Activated CD8-positive, alpha-beta memory T cell treated with anti-CD3 and anti-CD28 coated beads, Interleukin-2, amount 50 U/mL, for 1 hour (primary cell): ENCODE measurements around the gene DEFB131A.
"Not testable (repeated sequence)": the region's sequence is repeated elsewhere in the genome, so short reads cannot be mapped to it uniquely, and the experiment has no call there.

Source experiments
- DNase-seq: peaks from one replicate; pipeline ENCODE4 v3.0.0-alpha.2; 2020; ENCODE audit errors: extremely low read depth

The DEFB131A gene, protein sequence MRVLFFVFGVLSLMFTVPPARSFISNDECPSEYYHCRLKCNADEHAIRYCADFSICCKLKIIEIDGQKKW

GRCh38 chr4:9444114-9444513, at the start of gene DEFB131A:
TSS of gene DEFB131A (plus strand) at chr4:9444414. CDS start at chr4:9444534, 120 bp downstream.
- not testable (repeated sequence) for DNase-seq

DNA sequence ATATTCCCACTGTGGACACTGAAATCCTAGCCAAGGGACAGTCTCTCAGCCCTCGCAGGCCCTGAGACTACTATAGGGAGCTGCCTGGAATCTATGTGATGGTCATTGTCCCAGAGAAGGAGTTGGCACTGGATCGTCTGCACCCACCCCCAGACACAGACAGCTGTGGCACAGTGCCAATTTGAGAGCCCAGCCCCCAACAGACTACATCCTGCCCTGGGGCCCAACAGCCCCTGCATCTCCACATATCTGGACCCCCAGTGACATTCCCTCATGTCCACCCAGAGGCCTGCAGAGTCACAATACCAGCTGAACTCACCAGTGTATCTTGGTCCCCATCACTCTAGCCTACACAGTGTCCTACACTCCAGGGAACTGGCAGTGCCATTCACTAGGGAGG, 38.4 kb upstream of the DEFB131A start:
- DNase-seq, result not testable (repeated sequence)

DNA sequence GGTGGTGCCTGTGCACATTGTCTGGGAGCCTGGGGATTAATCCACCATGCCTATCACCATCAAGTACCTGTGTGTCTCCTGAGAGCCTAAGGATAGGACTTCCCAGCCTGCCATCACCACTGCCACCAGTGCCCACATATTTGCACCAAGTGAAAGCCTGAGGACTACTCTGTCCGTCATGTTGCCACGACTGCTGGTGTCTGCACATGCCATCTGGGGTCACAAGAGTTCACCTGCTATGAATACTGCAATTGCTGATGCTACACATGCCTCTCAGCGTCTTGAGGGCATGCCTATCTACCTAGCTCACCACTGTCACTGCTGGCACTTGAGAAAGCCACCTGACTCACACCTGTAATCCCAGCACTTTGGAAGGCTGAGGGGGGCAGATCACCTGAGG, 37.7 kb upstream of the DEFB131A start:
- DNase-seq, result not testable (repeated sequence)

DNA sequence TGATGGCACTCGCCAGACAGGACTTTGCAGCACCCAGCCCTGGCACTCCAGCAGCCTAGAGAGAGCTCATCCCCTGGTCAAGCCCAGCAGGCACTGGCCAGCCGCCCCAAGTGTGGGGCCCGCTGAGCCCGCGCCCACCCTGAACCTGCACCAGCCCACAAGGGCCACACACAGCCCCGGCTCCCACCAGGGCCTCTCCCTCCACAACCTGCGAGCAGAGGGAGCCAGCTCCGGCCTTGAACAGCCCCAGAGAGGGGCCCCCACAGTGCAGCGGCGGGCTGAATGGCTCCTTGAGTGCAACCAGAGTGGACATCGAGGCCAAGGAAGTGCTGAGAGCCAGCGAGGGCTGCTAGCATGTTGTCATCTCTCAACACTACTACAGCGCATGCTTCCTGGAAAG, 34.4 kb upstream of the DEFB131A start:
- no peak for DNase-seq

- DNase-seq, result not testable (repeated sequence)
Observed at GRCh38 chr4:9421884-9422455, 22.2 kb upstream of the DEFB131A start.

GRCh38 chr4:9425916-9426315, 18.3 kb upstream of the DEFB131A start:
- not testable (repeated sequence) for DNase-seq

DNA sequence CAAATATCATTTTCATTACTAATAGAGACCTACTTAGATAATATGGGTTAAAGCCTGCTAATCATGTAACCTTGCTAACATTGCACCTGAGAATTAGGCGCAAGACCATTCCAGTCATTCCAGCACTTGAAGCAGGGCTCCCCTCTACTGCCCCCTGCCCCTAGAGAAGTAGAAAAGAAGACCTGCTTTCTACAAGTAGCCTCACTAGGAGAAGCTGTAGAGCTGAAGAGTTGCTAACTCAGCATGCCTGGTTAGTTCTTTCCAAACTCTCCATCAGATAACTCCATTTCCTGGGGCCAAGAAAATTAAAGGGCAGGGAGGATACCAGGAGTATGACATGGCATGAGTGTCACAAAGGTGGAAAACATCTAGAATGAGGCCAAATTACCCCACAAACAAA, 14.2 kb upstream of the DEFB131A start:
- not testable (repeated sequence) for DNase-seq

DNA sequence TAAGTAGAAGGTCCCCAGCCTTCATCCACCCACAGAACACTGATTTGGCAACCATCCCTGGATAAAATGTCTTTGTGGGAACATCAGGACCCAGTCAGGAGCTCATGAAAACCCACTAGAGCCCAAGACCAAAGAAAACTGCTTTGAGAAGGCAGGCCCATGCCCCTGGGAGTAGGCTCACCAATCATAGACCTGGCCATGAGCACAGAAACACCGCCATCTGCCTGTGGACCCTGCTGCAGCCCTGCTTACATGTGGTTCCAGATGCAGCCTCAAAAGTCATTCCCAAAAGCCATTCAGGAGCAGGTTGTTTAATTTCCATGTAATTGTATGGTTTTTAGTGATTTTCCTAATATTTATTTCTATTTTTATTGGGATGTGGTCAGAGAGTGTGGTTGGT, 10.9 kb upstream of the DEFB131A start:
- DNase-seq, result not testable (repeated sequence)

- DNase-seq, result not testable (repeated sequence)
Observed at GRCh38 chr4:9436728-9437127, 7.5 kb upstream of the DEFB131A start.

DNA sequence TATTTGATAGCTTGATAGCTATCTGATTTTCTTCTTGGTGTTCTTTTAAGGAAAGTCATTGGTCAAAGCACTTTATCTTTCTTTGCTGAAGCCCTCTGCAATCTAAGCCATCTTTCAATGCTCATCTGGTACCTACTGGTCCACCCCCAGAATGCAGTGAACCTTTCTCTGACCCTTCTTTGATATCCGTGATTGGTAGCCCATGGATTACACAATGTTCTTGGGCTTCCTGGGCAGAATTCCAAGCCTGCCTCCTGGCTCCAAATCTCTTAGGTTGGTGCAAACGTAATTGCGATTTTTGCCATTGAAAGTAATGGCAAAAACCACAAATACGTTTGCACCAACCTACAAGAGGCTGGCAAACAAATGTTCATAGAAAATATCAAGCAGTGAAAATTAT, 1.9 kb upstream of the DEFB131A start:
- DNase-seq, result not testable (repeated sequence)

GRCh38 chr4:9444681-9445080, 467 bp downstream of the DEFB131A start:
- DNase-seq, result not testable (repeated sequence)

DNA sequence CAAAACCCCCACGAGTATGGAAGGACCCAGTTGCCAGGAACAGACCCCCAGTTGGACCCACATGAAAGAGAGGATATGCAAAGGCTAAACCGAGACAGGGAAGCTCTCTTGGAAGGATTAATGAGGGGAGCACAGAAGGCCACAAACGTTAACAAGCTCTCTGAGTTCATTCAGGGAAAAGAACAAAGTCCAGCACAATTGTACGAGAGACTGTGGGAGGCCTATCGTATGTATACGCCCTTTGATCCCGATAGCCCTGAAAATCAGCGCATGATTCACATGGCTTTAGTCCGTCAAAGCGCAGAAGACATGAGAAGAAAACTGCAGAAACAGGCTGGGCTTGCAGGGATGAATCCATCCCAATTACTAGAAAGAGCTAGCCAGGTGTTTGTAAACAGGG, 8.0 kb downstream of the DEFB131A start:
- DNase-seq, result not testable (repeated sequence)

DNA sequence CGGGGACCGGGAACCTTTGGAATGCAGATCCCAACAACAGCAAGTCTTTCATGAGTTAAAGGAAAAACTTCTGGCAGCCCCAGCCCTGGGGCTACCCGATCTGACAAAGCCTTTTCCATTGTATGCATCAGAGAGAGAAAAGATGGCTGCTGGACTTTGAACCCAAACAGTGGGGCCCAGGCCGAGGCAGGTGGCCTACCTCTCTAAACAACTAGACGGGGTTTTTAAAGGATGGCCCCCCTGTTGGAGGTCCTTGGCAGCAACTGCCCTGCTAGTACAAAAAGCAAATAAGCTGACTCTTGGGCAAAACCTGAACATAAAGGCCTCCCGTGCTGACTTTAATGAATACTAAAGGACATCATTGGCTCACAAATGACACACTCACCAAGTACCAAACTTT, 10.1 kb downstream of the DEFB131A start:
- DNase-seq, result not testable (repeated sequence)

DNA sequence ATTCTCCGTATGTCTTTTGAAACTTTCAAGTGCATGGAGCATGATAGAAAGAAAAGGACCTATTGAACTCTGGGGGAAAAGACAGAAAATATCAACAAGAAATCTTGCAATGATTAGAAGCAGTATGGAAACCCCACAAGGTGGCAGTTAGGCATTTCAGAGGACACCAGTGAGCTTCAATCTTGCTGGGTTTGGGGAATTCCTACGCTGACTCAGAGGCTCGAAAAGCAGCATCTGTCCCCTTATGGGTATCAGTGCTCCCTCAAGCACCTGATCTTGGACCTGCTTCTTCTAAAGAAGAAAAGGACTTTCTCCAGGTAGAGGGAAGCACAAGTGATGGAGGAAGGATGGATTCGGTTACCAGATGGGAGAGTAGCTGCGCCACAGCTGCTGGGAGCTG, 10.8 kb downstream of the DEFB131A start:
- DNase-seq, result not testable (repeated sequence)

DNA sequence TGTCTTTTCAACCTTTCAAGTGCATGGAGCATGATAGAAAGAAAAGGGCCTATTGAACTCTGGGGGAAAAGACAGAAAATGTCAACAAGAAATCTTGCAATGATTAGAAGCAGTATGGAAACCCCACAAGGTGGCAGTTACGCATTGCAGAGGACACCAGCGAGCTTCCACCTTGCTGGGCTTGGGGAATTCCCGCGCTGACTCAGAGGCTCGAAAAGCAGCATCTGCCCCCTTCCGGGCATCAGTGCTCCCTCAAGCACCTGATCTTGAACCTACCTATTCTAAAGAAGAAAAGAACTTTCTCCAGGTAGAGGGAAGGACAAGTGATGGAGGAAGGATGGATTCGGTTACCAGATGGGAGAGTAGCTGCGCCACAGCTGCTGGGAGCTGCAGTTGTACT, 35.3 kb downstream of the DEFB131A start:
- not testable (repeated sequence) for DNase-seq

DNA sequence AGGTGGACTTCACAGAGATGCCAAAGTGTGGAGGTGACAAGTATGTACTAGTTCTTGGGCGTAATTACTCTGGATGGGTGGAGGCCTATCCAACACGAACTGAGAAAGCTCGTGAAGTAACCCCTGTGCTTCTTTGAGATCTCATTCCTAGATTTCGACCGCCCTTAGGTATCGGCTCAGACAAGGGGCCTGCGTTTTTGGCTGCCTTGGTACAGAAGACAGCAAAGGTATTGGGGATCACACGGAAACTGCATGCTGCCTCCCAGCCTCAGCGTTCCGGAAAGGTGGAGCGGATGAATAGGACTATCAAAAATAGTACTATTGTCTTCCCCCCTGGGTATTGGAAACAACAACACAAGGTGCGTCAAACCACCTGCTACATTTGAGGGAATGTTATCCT, 35.9 kb downstream of the DEFB131A start:
- not testable (repeated sequence) for DNase-seq

DNA sequence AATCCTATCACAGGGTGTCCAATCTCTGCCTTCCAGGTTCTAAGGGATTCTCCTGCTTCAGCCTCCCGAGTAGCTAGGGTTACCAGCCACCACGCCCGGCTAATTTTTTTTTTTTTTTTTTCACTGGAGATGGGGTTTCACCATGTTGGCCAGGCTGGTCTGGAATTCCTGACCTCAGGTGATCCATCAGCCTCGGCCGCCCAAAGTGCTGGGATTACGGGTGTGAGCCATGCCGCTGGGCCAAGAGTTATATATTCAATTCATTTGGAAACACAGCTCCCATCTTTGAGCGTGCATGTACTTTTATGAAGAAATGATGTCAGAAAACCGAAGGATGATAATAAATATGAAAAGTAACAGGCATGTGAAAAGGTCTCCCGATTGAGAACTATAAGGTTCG, 38.7 kb downstream of the DEFB131A start:
- not testable (repeated sequence) for DNase-seq

DNA sequence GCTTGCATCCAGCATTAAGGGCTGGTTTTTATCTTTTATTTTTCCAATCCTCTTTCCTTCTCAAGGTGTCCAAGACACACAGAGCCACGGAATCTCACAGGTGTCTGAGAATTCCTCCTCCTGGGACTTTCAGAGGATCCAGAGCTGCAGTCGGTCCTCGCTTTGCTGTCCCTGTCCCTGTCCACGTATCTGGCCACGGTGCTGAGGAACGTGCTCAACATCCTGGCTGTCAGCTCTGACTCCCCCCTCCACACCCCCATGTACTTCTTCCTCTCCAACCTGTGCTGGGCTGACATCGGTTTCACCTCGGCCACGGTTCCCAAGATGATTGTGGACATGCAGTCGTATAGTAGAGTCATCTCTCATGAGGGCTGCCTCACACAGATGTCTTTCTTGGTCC, 39.5 kb downstream of the DEFB131A start:
- DNase-seq, result not testable (repeated sequence)

GRCh38 chr4:9486880-9487279, 42.7 kb downstream of the DEFB131A start:
- DNase-seq, result not testable (repeated sequence)

GRCh38 chr4:9488796-9489195, 44.6 kb downstream of the DEFB131A start:
- not testable (repeated sequence) for DNase-seq

- not testable (repeated sequence) for DNase-seq
Observed at GRCh38 chr4:9490496-9490895, 46.3 kb downstream of the DEFB131A start.

GRCh38 chr4:9490986-9491385, 46.8 kb downstream of the DEFB131A start:
- not testable (repeated sequence) for DNase-seq

DNA sequence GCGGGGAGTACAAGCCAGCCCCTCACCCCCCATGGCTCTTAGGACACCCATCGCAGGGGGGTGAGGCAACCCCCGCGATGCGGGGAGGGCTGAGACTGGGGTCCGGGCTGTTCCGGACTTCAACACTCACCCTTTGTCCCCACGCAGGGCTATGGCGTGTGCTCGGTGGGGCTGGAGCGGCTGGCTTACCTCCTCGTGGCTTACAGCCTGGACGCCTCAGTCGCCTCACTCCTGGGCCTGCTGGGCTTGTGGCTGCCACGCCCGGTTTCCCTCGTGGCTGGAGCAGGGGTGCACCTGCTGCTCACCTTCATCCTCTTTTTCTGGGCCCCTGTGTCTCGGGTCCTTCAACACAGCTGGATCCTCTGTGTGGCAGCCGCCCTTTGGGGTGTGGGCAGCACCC, 49.4 kb downstream of the DEFB131A start:
- not testable (repeated sequence) for DNase-seq
